ENCODE measurements around the gene ZP3.
"Not testable (repeated sequence)": the region's sequence is repeated elsewhere in the genome, so short reads cannot be mapped to it uniquely, and the experiment has no call there.

The ZP3 gene

GRCh38 chr7:76439120-76439888 lies 14.6 kb downstream of the ZP3 start:
- H3K27ac ChIP-seq: peak overlapping the region; percentile 43
- DNase-seq (ENCODE audit: low read depth, low spot score): not testable (repeated sequence)

GRCh38 chr7:76440404-76440803 lies 15.7 kb downstream of the ZP3 start:
- H3K27ac ChIP-seq: peak overlapping the region; percentile 43
- DNase-seq (ENCODE audit: low read depth, low spot score): not testable (repeated sequence)

GRCh38 chr7:76441792-76442191 lies 17.0 kb downstream of the ZP3 start:
- DNase-seq (ENCODE audit: low read depth, low spot score); H3K27ac ChIP-seq: not testable (repeated sequence)

DNA sequence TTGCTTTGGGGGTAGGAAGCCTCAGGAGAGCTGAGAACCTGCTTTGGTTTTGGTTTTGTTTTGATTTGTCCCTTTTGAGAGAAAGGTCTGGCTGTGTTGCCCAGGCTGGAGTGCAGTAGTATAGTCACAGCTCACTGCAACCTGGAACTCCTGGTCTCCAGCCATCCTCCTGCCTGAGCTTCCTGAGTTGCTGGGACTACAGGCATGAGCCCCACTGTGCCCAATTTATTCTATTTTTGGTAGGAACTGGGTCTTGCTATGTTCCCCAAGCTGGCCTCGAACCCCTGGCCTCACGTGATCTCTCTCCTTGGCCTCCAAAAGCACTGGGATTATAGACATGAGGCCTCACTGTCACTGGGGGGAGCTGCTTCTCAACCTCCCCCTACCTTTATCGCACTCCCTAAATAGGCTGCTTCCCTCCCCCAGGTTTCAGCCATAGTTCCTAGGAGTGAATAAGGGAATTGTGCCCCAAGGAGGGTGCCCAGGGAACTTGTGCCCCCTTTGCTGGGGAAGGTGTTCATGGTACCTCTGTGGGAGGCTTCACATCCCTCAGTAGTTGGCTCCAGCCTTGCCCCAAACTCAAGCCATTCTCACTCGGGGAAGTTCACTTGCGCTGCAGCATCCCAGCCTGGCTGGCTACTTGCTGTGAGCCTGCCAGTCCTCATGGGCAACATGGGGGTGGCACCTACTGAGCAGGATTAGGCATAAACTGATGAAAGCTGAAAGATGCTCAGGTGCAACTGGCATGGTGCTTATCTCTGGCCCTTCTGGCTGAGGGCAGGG lies 18.1 kb downstream of the ZP3 start:
- DNase-seq (ENCODE audit: low read depth, low spot score); H3K27ac ChIP-seq: not testable (repeated sequence)

DNA sequence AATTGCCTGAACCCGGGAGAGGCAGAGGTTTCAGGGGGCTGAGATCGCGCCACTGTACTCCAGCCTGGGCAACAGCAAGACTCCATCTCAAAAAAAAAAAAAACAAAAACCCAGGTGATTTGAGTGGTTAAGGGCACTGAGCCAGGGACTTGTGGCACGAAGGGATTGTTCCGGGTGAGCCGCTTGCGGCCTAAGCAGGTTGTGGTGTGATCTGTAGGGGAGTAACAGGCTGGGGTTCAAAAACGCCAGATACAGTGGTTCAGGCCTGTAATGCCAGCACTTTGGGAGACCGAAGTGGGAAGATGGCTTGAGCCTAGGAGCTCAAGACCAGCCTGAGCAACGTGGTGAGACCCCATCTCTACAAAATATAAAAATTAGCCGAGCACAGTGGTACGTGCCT lies 19.1 kb downstream of the ZP3 start:
- DNase-seq (ENCODE audit: low read depth, low spot score); H3K27ac ChIP-seq: not testable (repeated sequence)

DNA sequence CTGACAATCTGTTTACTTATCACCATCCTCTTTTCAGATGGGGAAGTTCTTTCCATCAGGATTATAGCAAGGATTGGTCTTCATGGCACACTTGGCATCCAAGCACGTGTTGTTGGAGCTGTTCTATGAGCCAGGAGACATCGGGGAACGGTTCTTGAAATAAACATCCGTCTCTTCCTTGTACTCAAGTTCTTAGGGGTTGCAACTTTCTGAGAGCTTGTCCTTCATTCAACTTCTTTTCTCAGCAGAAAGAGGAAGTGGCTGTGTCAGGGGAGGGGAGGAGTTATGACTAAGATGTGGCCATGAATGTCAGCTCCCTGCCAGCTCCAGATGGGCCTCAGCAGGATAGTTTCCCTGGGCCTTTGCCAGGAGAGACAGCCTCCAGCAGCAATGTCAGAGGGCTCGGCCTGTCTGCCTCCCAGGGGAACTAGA lies 20.8 kb downstream of the ZP3 start:
- peak overlapping the region; percentile 61 for H3K27ac ChIP-seq
- not testable (repeated sequence) for DNase-seq (ENCODE audit: low read depth, low spot score)

- DNase-seq (ENCODE audit: low read depth, low spot score); H3K27ac ChIP-seq: not testable (repeated sequence)
These were observed 32.3 kb downstream of the ZP3 start for GRCh38 chr7:76457017-76457416.

DNA sequence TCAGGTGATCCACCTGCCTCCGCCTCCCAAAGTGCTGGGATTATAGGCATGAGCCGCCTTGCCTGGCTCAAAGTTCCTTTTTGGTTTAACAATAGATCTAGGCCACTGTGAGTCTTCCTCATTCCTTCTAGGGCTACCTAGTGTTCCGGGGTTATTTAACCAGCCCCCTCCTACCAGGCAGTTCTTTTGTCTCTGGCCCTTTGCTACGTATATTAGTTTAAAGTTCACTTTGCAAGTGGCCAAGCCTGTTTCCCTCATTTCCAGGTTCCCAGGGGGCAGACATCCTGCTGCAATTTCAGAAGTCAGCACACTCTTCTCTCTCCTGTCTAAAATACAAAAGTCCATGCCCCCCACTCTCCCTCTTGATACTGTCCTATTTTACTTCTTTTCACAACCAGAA lies 33.8 kb downstream of the ZP3 start:
- not testable (repeated sequence) for H3K27ac ChIP-seq; DNase-seq (ENCODE audit: low read depth, low spot score)

DNA sequence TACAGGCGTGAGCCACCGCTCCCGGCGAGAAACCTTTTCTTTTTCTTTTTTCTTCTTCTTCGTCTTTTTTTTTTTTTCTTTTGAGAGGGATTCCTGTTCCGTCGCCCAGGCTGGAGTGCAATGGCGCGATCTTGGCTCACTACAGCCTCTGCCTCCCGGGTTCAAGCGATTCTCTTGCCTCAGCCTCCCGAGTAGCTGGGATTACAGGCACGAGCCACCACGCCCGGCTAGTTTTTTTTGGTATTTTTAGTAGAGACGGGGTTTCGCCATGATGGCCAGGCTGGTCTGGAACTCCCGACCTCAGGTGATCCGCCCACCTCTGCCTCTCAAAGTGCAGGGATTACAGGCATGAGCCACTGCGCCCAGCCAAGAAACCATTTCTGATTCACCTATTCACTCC lies 36.0 kb downstream of the ZP3 start:
- DNase-seq (ENCODE audit: low read depth, low spot score): not testable (repeated sequence)

GRCh38 chr7:76461464-76462101 lies 36.8 kb downstream of the ZP3 start, which contains the start of gene DTX2:
DTX2 (plus strand) TSS chr7:76461709; CDS start chr7:76480510, 18,801 bp downstream.
- not testable (repeated sequence) for H3K27ac ChIP-seq; DNase-seq (ENCODE audit: low read depth, low spot score)

More for the DNA sequence above, 36.0 kb downstream of the ZP3 start:
- H3K27ac ChIP-seq: not testable (repeated sequence)

DNA sequence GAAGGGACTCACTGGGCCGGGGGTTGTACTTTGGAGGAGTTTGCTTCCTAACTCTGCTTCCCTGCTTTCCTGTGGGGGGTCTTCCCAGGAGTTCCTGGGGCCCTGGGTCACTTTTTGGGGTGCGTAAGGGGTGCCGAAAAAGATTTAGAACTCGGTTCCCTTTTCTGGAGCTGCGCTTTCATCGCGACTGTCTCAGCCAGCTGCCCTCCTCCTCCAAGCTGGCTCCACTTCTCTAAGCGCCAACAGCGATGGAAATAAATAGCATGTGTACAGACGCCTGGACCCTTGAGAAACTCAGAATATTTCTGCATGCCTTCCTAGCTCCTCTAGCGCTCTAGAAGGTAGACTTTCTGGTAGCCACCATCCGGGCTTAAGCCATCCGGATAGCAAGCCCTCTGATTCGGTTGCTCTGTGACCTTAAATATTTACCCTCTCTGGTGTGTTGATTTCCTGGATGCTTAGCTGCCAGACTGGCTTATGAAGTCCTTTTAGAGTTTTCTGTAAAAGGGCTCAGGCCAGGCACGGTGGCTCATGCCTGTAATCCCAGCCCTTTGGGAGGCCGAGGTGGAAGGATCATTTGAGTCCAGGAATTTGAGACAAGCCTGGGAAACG lies 37.6 kb downstream of the ZP3 start:
- not testable (repeated sequence) for H3K27ac ChIP-seq; DNase-seq (ENCODE audit: low read depth, low spot score)

- not testable (repeated sequence) for DNase-seq (ENCODE audit: low read depth, low spot score); H3K27ac ChIP-seq
These were observed 40.2 kb downstream of the ZP3 start for GRCh38 chr7:76464959-76465358.

DNA sequence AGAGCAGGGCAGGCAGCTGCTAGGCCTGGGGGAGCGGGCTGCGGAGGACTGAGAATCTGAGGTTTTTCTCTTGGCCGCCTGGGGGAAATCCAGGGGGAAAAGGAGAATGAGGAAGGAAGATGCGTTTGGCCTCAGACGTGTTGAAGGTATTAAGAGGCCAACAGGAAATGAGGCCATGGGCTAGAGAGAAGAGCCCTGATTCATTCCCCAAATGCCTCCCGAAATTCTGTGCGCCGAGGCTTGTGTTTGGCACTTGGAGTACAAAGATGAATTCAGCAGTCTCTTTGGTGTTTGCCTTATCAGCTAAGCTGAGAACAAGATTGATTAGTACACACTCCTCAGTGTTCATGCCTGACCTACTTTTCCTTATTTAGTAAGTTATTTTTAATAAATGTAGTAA lies 41.2 kb downstream of the ZP3 start:
- not testable (repeated sequence) for H3K27ac ChIP-seq; DNase-seq (ENCODE audit: low read depth, low spot score)

- DNase-seq (ENCODE audit: low read depth, low spot score); H3K27ac ChIP-seq: not testable (repeated sequence)
These were observed 43.1 kb downstream of the ZP3 start for GRCh38 chr7:76467743-76468404.

DNA sequence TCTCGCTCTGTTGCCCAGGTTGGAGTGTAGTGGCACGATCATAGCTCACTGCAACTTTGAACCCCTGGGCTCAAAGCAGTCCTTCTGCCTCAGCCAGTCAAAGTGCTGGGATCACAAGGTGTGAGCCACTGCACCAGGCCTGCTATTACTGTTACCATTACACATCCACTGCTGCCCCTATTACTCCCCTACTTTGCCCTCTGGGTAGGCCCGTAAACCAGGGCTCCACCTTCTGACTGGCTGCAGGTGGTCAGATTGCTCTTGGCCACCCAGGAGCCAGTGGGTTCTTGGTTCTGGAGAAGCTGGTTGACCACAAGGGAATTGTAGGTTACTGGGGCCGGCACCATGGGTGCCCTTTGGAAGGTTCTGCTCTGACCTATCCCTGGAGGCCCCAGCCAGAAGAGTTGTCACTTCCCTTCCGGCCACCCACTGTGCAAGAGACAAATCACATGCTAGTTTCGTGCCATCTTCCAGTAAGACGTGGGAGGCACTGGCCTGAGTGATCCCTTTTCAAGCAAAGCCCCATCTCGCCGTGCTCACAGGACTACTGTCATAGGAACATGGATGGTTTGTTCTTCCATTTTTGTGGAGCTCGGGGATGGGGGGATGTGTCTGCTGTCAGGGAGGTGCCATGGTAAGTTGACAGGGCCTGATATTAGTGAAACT lies 46.9 kb downstream of the ZP3 start:
- DNase-seq (ENCODE audit: low read depth, low spot score); H3K27ac ChIP-seq: not testable (repeated sequence)

- DNase-seq (ENCODE audit: low read depth, low spot score); H3K27ac ChIP-seq: not testable (repeated sequence)
These were observed 48.3 kb downstream of the ZP3 start for GRCh38 chr7:76473097-76473496.

DNA sequence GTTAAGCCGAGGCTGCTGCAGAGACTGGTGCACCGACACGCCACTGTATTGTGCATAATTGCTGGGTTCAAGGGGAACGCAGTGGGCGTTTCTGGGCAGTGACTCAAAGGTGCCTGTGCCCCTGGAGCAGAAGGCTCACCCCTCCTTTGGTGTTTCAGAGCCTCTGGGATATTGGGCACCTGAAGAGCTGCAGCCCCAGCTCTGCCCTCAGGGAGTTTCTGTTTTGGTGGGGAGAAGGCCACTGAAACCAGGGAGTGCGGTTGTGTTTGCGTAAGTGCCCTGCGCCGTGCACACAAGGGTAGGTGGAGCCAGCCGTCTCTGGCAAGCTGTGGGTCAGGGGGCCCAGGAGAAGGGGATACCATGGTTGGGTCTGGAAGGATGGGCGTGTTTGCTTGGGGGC lies 51.5 kb downstream of the ZP3 start:
- not testable (repeated sequence) for DNase-seq (ENCODE audit: low read depth, low spot score)
- peak overlapping the region; percentile 63 for H3K27ac ChIP-seq

GRCh38 chr7:76476742-76477474 lies 52.2 kb downstream of the ZP3 start:
- not testable (repeated sequence) for DNase-seq (ENCODE audit: low read depth, low spot score)
- H3K27ac ChIP-seq: peak overlapping the region; percentile 63
